Subcutaneous adipose tissue (tissue), 4 donors: ENCODE measurements around the gene GPR179. TPM values are rescaled to one million over a fixed set of nuclear protein-coding genes. Genes with fewer than 3 reads are reported as not detected.

Experiments
- total RNA-seq, 4 donors: library from RNA; depleted of rRNA; stranded (reverse); fragments of >200 nt; gene quantifications; one replicate each; pipeline ENCODE4 v1.1.0, GENCODE V29; 2016
- TF ChIP-seq, protein P1 (sequence below): fragments of 450-650 bp; IDR thresholded peaks from one replicate; pipeline ENCODE4 v1.5.1; 2016; ENCODE audit warnings: low read depth, mild to moderate bottlenecking, control low read depth, antibody characterized with exemption, moderate library complexity

GPR179 gene
- total RNA-seq, 4 donors from 2014 or later = under 0.01 TPM; not detected in 2

DNA sequence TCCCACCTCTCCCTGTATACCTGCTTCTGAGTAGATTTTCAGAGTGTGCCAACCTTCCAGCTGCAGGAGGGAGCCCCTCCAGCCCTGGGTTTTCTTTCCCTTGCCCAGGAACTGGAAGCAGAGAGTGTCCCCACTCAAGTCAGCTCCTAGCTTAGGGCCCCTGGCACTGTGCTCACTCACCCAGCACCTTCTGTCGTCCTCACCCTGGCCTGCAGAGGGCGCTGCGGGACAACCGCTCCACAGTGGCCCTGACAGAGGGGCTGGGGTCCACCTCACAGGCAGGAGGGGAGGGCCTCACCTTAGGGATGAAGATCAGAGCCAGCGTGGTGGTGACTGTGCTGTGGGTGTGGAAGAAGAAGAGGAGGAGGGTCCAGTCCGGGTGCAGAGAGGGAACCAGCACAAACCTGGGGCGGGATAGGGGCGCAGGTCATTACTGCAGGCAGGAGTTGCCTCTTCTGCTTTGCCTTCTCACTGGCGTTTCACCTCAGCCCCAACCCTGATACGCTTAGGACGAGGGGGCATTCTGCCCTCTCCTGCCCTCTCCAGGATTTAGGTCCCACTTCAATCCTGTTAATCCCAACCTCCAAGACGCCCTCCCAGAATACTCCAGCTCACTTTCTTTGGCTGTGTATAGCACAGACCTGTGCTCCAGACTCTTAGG is 10.0 kb downstream of the GPR179 start:
- TF ChIP-seq, protein P1, sequence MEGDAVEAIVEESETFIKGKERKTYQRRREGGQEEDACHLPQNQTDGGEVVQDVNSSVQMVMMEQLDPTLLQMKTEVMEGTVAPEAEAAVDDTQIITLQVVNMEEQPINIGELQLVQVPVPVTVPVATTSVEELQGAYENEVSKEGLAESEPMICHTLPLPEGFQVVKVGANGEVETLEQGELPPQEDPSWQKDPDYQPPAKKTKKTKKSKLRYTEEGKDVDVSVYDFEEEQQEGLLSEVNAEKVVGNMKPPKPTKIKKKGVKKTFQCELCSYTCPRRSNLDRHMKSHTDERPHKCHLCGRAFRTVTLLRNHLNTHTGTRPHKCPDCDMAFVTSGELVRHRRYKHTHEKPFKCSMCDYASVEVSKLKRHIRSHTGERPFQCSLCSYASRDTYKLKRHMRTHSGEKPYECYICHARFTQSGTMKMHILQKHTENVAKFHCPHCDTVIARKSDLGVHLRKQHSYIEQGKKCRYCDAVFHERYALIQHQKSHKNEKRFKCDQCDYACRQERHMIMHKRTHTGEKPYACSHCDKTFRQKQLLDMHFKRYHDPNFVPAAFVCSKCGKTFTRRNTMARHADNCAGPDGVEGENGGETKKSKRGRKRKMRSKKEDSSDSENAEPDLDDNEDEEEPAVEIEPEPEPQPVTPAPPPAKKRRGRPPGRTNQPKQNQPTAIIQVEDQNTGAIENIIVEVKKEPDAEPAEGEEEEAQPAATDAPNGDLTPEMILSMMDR = no peak

GRCh38 chr17:38332735-38333134 is 11.0 kb downstream of the GPR179 start:
- TF ChIP-seq, protein P1 = no peak

DNA sequence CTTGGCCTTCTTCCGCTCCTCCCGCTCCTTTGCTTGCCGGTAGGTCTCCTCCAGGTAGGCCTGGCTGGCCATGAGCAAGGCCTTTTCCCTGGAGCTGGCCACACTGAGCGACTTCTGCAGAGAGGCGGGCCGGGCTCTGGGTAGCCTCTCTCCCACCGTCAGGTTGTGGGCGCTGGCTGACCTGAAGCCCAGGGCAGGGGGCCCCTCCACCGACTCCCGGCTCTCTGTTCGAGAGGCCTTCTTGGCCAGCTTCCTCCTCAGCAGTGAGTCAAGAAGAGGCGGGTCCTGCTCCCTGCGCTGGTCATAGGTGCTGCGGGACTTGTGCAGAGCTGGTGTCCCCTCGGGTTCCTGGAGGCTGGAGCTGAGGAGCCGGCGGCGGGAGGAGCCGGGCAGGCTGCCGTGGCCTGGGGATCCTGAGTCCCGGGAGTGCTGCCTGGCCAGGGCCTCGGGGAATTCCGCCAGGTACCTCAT is 12.8 kb downstream of the GPR179 start:
- TF ChIP-seq, protein P1 = no peak

GRCh38 chr17:38329808-38330730 is 13.7 kb downstream of the GPR179 start:
- TF ChIP-seq, protein P1 = no peak

DNA sequence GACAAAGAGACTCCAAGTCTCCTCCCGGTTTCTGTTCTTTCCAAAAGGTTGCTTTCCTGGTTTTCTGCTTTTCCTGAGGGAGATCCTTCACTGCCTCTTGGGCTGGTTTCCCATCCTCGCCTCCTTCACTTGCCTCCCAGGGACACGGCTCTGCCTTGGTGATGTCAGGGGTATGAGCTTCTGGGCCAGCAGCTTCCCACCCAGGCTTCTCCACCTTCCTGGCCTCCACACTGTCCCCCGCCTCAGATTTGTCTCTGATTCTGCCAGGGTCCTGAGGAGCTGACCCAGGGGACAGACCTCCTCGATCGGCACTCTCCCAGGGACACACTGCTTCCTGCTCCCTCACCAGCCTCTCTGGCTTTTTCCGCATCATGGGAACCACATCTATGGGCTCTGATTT is 14.5 kb downstream of the GPR179 start:
- TF ChIP-seq, protein P1 = no peak

DNA sequence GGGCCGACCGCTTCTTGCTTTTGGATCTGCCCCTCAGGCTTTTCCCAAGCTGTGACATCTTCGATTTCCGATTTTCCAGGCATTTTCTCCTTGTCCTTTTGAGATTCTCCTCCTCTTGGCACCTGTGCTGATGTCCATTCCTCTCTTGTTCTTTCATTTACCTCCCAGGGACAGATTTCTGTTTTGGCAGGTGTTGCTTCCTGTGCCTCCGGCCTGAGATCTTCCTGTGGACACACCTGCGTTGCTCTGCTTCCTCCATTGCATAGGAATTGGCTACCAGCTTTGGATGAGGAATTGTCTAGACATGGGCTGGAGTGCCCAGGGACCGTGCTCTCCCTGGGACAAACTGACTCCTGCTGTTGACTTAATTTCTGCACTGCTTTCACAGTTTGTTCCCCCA is 15.1 kb downstream of the GPR179 start:
- TF ChIP-seq, protein P1 = no peak

DNA sequence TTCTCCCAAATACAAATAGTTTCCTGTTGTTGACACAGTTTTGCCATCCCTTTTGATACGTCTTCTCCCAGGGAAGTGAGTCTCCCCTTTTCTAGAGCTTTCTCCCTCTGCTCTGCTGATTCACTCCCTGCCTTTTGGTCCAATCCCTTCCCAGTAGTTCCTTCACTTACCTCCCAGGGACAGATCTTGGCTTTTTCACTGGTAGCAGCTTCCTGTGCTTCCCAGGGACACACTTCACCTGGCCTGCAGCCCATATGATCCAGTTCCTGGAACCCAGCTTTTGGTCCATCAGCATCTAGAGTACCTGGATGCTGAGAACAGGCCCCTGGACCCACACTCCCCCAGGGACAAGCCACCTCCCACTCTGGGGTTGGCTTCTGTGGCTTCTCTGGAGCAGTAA is 15.8 kb downstream of the GPR179 start:
- TF ChIP-seq, protein P1 = no peak
